NCI-H460 (cell line): ENCODE results near the gene STIL. TPM values are rescaled to one million over a fixed set of nuclear protein-coding genes. Genes with fewer than 3 reads are reported as not detected.

Source experiments
- DNase-seq: peaks from one replicate; pipeline ENCODE4 v3.0.0-alpha.2; 2016; ENCODE audit warnings: low read depth; ENCODE audit errors: extremely low read depth
- total RNA-seq: library from RNA; depleted of rRNA; stranded (reverse); fragments of >200 nt; shearing (Covaris generic); gene quantifications from 2 replicates; pipeline ENCODE4 v1.2.3, GENCODE V29; 2014

Gene STIL
- total RNA-seq, 1 experiment from 2014 or later, result 20.4 TPM

- DNase-seq, result no peak
Measured at GRCh38 chr1:47224676-47225399, 89.1 kb downstream of the STIL start.

GRCh38 chr1:47223921-47224675, 89.8 kb downstream of the STIL start:
- no peak for DNase-seq

- no peak for DNase-seq
Measured at GRCh38 chr1:47223174-47223920, 90.6 kb downstream of the STIL start.

GRCh38 chr1:47222476-47222875, 91.5 kb downstream of the STIL start:
- DNase-seq, result no peak

- DNase-seq, result no peak
Measured at GRCh38 chr1:47219590-47220220, 94.2 kb downstream of the STIL start.

GRCh38 chr1:47219001-47219400, 94.9 kb downstream of the STIL start:
- DNase-seq, result no peak

GRCh38 chr1:47216278-47217059, 97.5 kb downstream of the STIL start:
- DNase-seq, result no peak

GRCh38 chr1:47215713-47216112, 98.2 kb downstream of the STIL start:
- no peak for DNase-seq

- no peak for DNase-seq
Measured at GRCh38 chr1:47214549-47214948, 99.4 kb downstream of the STIL start.

- DNase-seq, result no peak
Measured at GRCh38 chr1:47213230-47213963, 100.5 kb downstream of the STIL start.

- DNase-seq, result no peak
Measured at GRCh38 chr1:47212636-47213229, 101.2 kb downstream of the STIL start.

GRCh38 chr1:47211796-47212269, 102.1 kb downstream of the STIL start:
- DNase-seq, result no peak

- no peak for DNase-seq
Measured at GRCh38 chr1:47210666-47211065, 103.3 kb downstream of the STIL start.

- no peak for DNase-seq
Measured at GRCh38 chr1:47209725-47210325, 104.1 kb downstream of the STIL start.

GRCh38 chr1:47209091-47209490, 104.9 kb downstream of the STIL start:
- no peak for DNase-seq

GRCh38 chr1:47208374-47208850, 105.5 kb downstream of the STIL start:
- no peak for DNase-seq

GRCh38 chr1:47207803-47208373, 106.1 kb downstream of the STIL start:
- no peak for DNase-seq

- DNase-seq, result no peak
Measured at GRCh38 chr1:47205918-47206317, 108.0 kb downstream of the STIL start.
